K562 (cell line): ENCODE results near the gene NFIC. TPM values are rescaled to one million over a fixed set of nuclear protein-coding genes. Genes with fewer than 3 reads are reported as not detected.

Experiments
- CTCF ChIP-seq, 3 experiments: IDR thresholded peaks in 2 of 3; conservative IDR thresholded peaks in 1 of 3; 2 replicates each; pipeline ENCODE4 v1.5.1; 2011 to 2012; ENCODE audit warnings: low read length in 3 of 3, mild to moderate bottlenecking in 3 of 3, control low read depth in 2 of 3, improper control_type of control experiment in 1 of 3, inconsistent platforms in 1 of 3, low read depth in 1 of 3, mixed read lengths in 1 of 3, moderate library complexity in 1 of 3; ENCODE audit not compliant: insufficient read depth in 2 of 3
- JUND ChIP-seq, 2 experiments: IDR thresholded peaks; 2 replicates in 1 of 2; 3 replicates in 1 of 2; pipeline ENCODE4 v1.6.1; 2011; ENCODE audit warnings: borderline replicate concordance in 2 of 2, low read depth in 2 of 2, low read length in 2 of 2, improper control_type of control experiment in 1 of 2, missing biosample characterization in 1 of 2, missing genetic modification characterization in 1 of 2, missing genetic modification reagents in 1 of 2
- POLR2G ChIP-seq: fragments of 200-400 bp; formaldehyde crosslinking; IDR thresholded peaks from 2 replicates; pipeline ENCODE4 v1.6.1; 2017; ENCODE audit warnings: low read depth, mild to moderate bottlenecking, antibody characterized with exemption, low read length, moderate library complexity
- RAD21 ChIP-seq, 2 experiments: fragments of 250-450 bp in 1 of 2; fragments of 450-650 bp in 1 of 2; sonication (Bioruptor Pico) in 1 of 2; formaldehyde crosslinking in 1 of 2; IDR thresholded peaks in 1 of 2; conservative IDR thresholded peaks in 1 of 2; 2 replicates each; pipeline versions ENCODE4 v1.4.0 to v1.8.0; 2020 to 2022; ENCODE audit warnings: mild to moderate bottlenecking in 2 of 2, moderate library complexity in 1 of 2
- ZBTB33 ChIP-seq: sonication (generic); formaldehyde crosslinking; IDR thresholded peaks from 2 replicates; pipeline ENCODE4 v1.8.1; 2023; ENCODE audit warnings: mild to moderate bottlenecking, missing genetic modification reagents
- polyA plus RNA-seq, 8 experiments: library from polyadenylated mRNA; depleted of rRNA in 4 of 8; stranded (reverse) in 5 of 8; unstranded in 3 of 8; fragments of >200 nt; fragmentation: Nextera tagmentation in 2 of 8; fragmentation: Illumina TruSeq in 1 of 8; extraction: Ambion mirVana in 2 of 8; extraction: Trizol in 1 of 8; gene quantifications; 2 replicates each; pipeline versions ENCODE4 v1.2.1 to v1.2.3, GENCODE V29; 2011 to 2014; ENCODE audit warnings: inconsistent platforms in 1 of 8, missing spikeins in 1 of 8
- total RNA-seq, 7 experiments: library from RNA; depleted of rRNA in 6 of 7; stranded (reverse); fragments of >200 nt in 6 of 7; fragmentation: Illumina TruSeq in 2 of 7; extraction: Trizol in 2 of 7; gene quantifications; 2 replicates each; pipeline versions ENCODE4 v1.2.1 to v1.2.3, GENCODE V29; 2011 to 2021; ENCODE audit warnings: low replicate concordance in 1 of 7

The NFIC gene
- total and polyA plus RNA-seq, 9 of the 15 experiments (the other 6 are each of a cell fraction or from before 2014, with no cell fraction given): 0.71 to 62.1 (median 6.9) TPM

- TF ChIP-seq CTCF (IDR thresholded peaks at IDR 0.05 in 2 of 3, conservative IDR thresholded peaks at IDR 0.05 in 1 of 3; ENCODE audit: insufficient read depth in 2 of 3, low read depth in 1 of 3, low read length in 3 of 3) (peak; percentile 66 to 71 (median 69)), ZBTB33 (CRISPR knock-in tag) (peak; percentile 71; the same call in 1 of the 2 replicates), JUND (IDR thresholded peaks at IDR 0.05; ENCODE audit: borderline replicate concordance, low read depth, low read length) (no peak), JUND (tag; IDR thresholded peaks at IDR 0.05; ENCODE audit: borderline replicate concordance, low read depth, low read length) (no peak), POLR2G (0 out of 2 replicates have a peak, but pooled peaks have one; percentile 35), RAD21 (CRISPR knock-in tag; conservative IDR thresholded peaks at IDR 0.05 in 1 of 2, IDR thresholded peaks at IDR 0.05 in 1 of 2) (peak; percentile 32 to 62)
Observed at GRCh38 chr19:3440082-3440481, 73.7 kb downstream of the NFIC start (continued).
